Cardiac atrium fibroblast (primary cell): ENCODE measurements around the gene ATG9A. TPM values are rescaled to one million over a fixed set of nuclear protein-coding genes. Genes with fewer than 3 reads are reported as not detected.

Experiments
- total RNA-seq: library from RNA; depleted of rRNA; stranded (reverse); fragments of >200 nt; gene quantifications from 2 replicates; pipeline ENCODE4 v1.2.3, GENCODE V29; 2015

The ATG9A gene, protein sequence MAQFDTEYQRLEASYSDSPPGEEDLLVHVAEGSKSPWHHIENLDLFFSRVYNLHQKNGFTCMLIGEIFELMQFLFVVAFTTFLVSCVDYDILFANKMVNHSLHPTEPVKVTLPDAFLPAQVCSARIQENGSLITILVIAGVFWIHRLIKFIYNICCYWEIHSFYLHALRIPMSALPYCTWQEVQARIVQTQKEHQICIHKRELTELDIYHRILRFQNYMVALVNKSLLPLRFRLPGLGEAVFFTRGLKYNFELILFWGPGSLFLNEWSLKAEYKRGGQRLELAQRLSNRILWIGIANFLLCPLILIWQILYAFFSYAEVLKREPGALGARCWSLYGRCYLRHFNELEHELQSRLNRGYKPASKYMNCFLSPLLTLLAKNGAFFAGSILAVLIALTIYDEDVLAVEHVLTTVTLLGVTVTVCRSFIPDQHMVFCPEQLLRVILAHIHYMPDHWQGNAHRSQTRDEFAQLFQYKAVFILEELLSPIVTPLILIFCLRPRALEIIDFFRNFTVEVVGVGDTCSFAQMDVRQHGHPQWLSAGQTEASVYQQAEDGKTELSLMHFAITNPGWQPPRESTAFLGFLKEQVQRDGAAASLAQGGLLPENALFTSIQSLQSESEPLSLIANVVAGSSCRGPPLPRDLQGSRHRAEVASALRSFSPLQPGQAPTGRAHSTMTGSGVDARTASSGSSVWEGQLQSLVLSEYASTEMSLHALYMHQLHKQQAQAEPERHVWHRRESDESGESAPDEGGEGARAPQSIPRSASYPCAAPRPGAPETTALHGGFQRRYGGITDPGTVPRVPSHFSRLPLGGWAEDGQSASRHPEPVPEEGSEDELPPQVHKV
- 57.6 and 109 TPM in 2 replicates for total RNA-seq

GRCh38 chr2:219229305-219230058 is at the start of gene ATG9A, which contains the start of gene ANKZF1:
Gene ATG9A (minus strand): TSS chr2:219229636. CDS start chr2:219228024, 1,612 bp downstream.
Gene ANKZF1 (plus strand): TSS chr2:219229806. CDS start chr2:219230258, 452 bp downstream.

GRCh38 chr2:219253753-219254589 is 24.5 kb upstream of the ATG9A start, which contains the start of gene TUBA4A:
Gene TUBA4A (minus strand): TSS chr2:219253918. CDS start chr2:219253858, 60 bp downstream.

DNA sequence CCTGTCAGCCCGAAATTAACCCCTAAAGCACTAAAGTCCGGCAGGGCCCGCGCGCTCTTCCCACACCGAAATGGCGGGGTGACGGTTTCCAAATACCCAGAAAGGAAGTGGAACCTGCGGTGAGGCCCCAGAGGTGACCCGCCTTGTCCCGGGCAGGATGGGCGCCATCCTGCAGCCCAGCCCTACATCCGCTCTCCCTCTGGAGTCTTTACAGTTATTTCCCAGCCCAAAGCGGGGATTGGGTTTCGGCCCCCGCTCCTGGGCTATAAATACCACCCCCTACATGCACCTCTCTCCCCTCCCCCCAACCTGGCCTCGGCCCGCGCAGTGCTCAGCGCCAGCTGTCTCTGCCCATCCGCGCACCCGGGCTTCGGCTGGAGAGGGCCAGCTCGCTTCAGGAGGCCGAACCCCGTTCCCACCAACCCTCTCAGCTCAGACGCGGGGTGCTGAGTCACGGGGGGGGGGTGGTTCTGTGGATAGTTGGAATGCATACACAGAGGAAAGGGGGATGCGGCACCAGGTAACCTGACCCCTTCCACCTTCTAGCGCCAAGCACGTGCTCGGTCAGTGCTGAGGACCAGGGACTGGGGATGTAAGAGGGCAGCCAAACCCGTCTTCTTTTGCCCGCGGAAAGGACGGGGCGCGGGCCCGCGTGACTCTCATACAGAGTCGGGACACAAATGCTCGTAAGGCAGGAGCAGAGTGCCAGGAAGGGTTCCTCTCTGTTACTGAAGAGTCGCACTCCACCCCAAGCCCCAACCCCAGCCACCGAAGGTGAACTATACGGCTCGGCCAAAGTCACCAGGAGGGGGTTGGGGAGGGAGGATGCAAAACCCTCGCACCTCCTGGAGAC is 23.7 kb upstream of the ATG9A start, which contains the start of gene TUBA4B:
TUBA4B (plus strand) TSS at position 344 of the 853 bp plus-strand sequence; CDS start at position 509, 165 bp downstream.

DNA sequence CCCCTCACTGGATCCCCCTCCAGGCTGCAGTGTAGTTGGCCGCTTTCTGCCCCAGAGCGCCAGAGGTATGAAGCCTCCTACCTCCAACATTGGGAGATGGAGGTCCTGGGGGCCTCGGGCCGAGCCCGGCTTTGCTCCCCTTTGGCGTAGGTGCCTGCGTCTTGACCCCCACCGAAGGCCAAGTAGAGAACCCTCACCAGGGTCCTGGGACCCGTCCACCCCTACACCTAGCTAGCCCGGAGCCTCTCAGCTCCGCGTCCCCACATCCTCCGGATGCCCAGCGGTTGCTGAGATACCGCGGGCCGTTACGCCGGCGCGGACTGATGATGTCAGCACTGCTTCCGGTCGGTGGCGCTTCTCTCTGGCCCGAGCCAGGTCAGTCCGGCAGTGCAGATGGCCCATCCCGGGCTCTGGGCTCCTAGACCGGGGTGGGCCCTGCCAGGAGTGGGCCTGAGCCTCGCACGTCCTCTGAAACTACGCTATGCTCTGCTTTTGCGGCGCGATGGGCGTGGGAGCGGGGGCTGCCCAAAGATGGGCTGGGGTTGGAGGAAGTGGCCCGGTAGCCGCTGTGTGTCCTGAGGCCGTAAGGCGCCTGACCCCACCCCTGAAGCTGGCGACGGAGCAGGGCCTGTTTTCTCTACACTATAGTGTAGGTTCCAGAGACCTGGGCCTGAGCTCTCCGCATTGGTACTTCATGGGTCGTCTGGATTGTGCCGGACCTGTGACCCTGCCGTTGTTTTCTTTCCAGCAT is 15.9 kb upstream of the ATG9A start, which contains the start of the genes GLB1L and STK16:
GLB1L (minus strand) TSS at position 297 of the 751 bp plus-strand sequence. CDS start 1,871 bp downstream, outside the sequence.
STK16 (plus strand) TSS at position 332 of the 751 bp plus-strand sequence. CDS start 521 bp downstream, outside the sequence.

DNA sequence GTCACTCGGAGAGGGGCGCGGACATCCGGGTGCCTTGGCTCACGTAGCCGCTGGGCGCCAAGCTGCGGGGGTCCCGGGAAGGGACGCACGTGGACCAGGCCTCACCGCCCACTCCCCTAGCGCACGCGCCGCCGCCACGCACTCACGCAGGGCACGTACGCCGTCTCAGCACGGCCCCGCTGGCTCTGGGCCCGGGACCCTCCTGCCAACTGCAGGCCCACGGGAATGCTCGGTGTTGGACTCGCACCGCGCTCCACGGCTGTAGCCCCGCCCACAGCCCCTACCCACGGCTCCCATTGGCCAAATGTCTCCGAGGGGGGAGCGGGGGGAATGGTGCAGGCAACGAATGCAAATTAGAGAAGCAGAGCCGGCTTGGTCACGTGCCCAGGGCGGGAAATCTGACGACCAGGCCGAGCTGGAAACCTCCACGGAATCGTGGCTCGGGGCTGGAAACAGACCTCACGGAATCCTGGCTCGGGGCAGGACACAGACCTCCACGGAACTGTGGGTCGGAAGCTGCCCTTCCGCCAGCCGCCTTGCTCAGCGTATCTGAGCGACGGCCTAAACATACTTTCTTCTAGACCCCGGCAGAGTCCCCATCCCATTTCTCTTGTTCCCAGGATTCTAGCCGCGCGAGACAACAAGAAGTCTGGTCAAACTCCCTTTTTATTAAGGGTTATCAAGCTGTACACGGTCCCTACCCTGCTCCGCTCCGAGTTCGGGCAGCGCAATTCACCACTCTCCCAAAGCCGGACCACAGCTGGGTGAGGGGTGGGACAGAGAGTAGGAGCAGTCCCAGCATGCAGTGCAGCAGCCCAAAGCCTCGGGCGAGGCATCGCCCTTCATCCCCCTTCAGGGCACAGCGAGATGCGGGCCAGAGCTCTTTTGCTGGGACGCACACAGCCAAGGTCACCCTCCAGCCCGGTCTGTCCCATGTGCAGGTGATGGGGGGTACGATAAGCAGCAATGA is 10.4 kb downstream of the ATG9A start, which contains the start of gene ABCB6:
ABCB6 (minus strand) TSS at position 227 of the 970 bp plus-strand sequence. CDS start 285 bp downstream, outside the sequence.

GRCh38 chr2:219206328-219207133 is 22.9 kb downstream of the ATG9A start, which contains the start of gene ZFAND2B:
Gene ZFAND2B (plus strand): TSS chr2:219206782. CDS start chr2:219206988, 206 bp downstream.

GRCh38 chr2:219177552-219178376 is 51.7 kb downstream of the ATG9A start, which contains the start of gene RETREG2:
Gene RETREG2 (plus strand): TSS chr2:219178275. CDS start chr2:219178353, 78 bp downstream.

GRCh38 chr2:219176818-219177551 is 52.5 kb downstream of the ATG9A start, which contains the start of gene CNPPD1:
Gene CNPPD1 (minus strand): TSS chr2:219176925. CDS start chr2:219176828, 97 bp downstream.

GRCh38 chr2:219169930-219170654 is 59.3 kb downstream of the ATG9A start, which contains the start of gene SLC23A3:
Gene SLC23A3 (minus strand): TSS chr2:219170029. CDS start chr2:219169984, 45 bp downstream.

Other genes starting within 250 kb of the ATG9A start
- not detected in 2 replicates for gene FEV, start 244.5 kb downstream of the ATG9A start, total RNA-seq
- not detected in 2 replicates for gene CRYBA2, start 236.2 kb downstream of the ATG9A start, total RNA-seq
- not detected in 2 replicates for gene CFAP65, start 188.1 kb downstream of the ATG9A start, total RNA-seq
- gene IHH, start 168.7 kb downstream of the ATG9A start, total RNA-seq: under 0.01 TPM in 1 of 2 replicates, not detected in the other
- gene NHEJ1, start 68.8 kb downstream of the ATG9A start, total RNA-seq: 13.5 and 21.2 TPM in 2 replicates
- 0.16 TPM in 1 of 2 replicates, not detected in the other for gene SLC23A3, start 59.6 kb downstream of the ATG9A start, total RNA-seq
- gene CNPPD1, start 52.7 kb downstream of the ATG9A start, total RNA-seq: 16.1 and 32.9 TPM in 2 replicates
- 49.9 and 67.9 TPM in 2 replicates for gene RETREG2, start 51.4 kb downstream of the ATG9A start, total RNA-seq
- 17.0 and 32.6 TPM in 2 replicates for gene ZFAND2B, start 22.9 kb downstream of the ATG9A start, total RNA-seq
- 39.9 and 46.0 TPM in 2 replicates for gene ABCB6, start 10.7 kb downstream of the ATG9A start, total RNA-seq
- 45.8 and 58.7 TPM in 2 replicates for gene ANKZF1, start 170 bp upstream of the ATG9A start, total RNA-seq
- gene GLB1L, start 15.8 kb upstream of the ATG9A start, total RNA-seq: 4.7 and 14.8 TPM in 2 replicates
- gene STK16, start 15.8 kb upstream of the ATG9A start, total RNA-seq: 11.2 and 17.3 TPM in 2 replicates
- gene TUBA4B, start 23.6 kb upstream of the ATG9A start, total RNA-seq: not detected in 2 replicates
- gene TUBA4A, start 24.3 kb upstream of the ATG9A start, total RNA-seq: 16.4 and 39.2 TPM in 2 replicates
- 32.9 and 35.3 TPM in 2 replicates for gene DNAJB2, start 49.7 kb upstream of the ATG9A start, total RNA-seq
- 0.36 and 1.9 TPM in 2 replicates for gene PTPRN, start 79.8 kb upstream of the ATG9A start, total RNA-seq
- not detected in 2 replicates for gene RESP18, start 103.1 kb upstream of the ATG9A start, total RNA-seq
- 78.3 and 89.3 TPM in 2 replicates for gene DNPEP, start 158.3 kb upstream of the ATG9A start, total RNA-seq
- 0.32 TPM in 1 of 2 replicates, not detected in the other for gene DES, start 188.7 kb upstream of the ATG9A start, total RNA-seq
- 5.2 and 6.8 TPM in 2 replicates for gene SPEG, start 205.2 kb upstream of the ATG9A start, total RNA-seq